Common myeloid progenitor, CD34-positive (primary cell): ENCODE results near the gene CADPS.

Source experiments
- CTCF ChIA-PET: fragments of 350-600 bp; sonication (Branson Sonifier 250); formaldehyde crosslinking; loops from one replicate; lab custom pipeline; 2021; ENCODE audit warnings: antibody characterized with exemption; lab: Charles Lee
- POLR2A ChIA-PET: fragments of 350-600 bp; sonication (Branson Sonifier 250); formaldehyde crosslinking; loops from one replicate; lab custom pipeline; 2021; ENCODE audit warnings: antibody characterized with exemption; lab: Charles Lee
- DNase-seq, 3 donors: peaks; one replicate each; pipeline versions ENCODE4 v3.0.0 to v3.0.0-alpha.2; 2013
- H3K27ac ChIP-seq, 2 experiments: 1 replicate in 1 of 2; 2 replicates in 1 of 2; pipeline ENCODE4 v1.7.0; 2013; ENCODE audit warnings: inconsistent platforms in 2 of 2, low read length in 2 of 2, mild to moderate bottlenecking in 2 of 2, low read depth in 1 of 2, moderate library complexity in 1 of 2; ENCODE audit not compliant: severe bottlenecking in 2 of 2, insufficient read depth in 1 of 2, poor library complexity in 1 of 2
- H3K27me3 ChIP-seq, 5 experiments: replicated peaks in 2 of 5; 1 replicate in 3 of 5; 2 replicates in 2 of 5; pipeline versions ENCODE4 v1.6.1 to v1.7.0; 2013; ENCODE audit warnings: low read length in 4 of 5, mild to moderate bottlenecking in 2 of 5, moderate library complexity in 2 of 5, inconsistent platforms in 1 of 5; ENCODE audit not compliant: insufficient read depth in 5 of 5, control insufficient read depth in 4 of 5
- H3K36me3 ChIP-seq, 4 experiments: 1 replicate in 2 of 4; 2 replicates in 2 of 4; pipeline versions ENCODE4 v1.6.1 to v1.7.0; 2013; ENCODE audit warnings: low read length in 3 of 4, control low read depth in 1 of 4, mild to moderate bottlenecking in 1 of 4; ENCODE audit not compliant: control insufficient read depth in 4 of 4, insufficient read depth in 4 of 4
- H3K4me1 ChIP-seq, 4 experiments: 1 replicate in 3 of 4; 2 replicates in 1 of 4; pipeline versions ENCODE4 v1.6.1 to v1.7.1; 2013; ENCODE audit warnings: low read length in 3 of 4, mild to moderate bottlenecking in 3 of 4, control low read depth in 1 of 4, inconsistent platforms in 1 of 4, moderate library complexity in 1 of 4; ENCODE audit not compliant: control insufficient read depth in 4 of 4, insufficient read depth in 4 of 4; ENCODE audit errors: control extremely low read depth in 1 of 4
- H3K4me3 ChIP-seq, 7 experiments: 1 replicate in 4 of 7; 2 replicates in 3 of 7; pipeline versions ENCODE4 v1.5.1 to v1.7.0; 2013; ENCODE audit warnings: mild to moderate bottlenecking in 7 of 7, low read length in 6 of 7, moderate library complexity in 6 of 7, inconsistent platforms in 2 of 7, low read depth in 2 of 7, control low read depth in 1 of 7; ENCODE audit not compliant: insufficient read depth in 4 of 7, control insufficient read depth in 1 of 7; ENCODE audit errors: extremely low read depth in 1 of 7
- H3K9me3 ChIP-seq, 5 experiments: 1 replicate in 4 of 5; 2 replicates in 1 of 5; pipeline versions ENCODE4 v1.6.1 to v1.7.1; 2013; ENCODE audit warnings: low read length in 4 of 5, mild to moderate bottlenecking in 2 of 5, inconsistent platforms in 1 of 5, low read depth in 1 of 5, moderate library complexity in 1 of 5; ENCODE audit not compliant: control insufficient read depth in 4 of 5, insufficient read depth in 2 of 5; ENCODE audit errors: control extremely low read depth in 1 of 5
- WGBS: methylation state at CpG from one replicate; pipeline ENCODE4 v1.1.5; 2013; ENCODE audit not compliant: insufficient coverage; 5-methylcytosine and 5-hydroxymethylcytosine counted together

Gene CADPS

GRCh38 chr3:62815981-62816380 is 59.2 kb downstream of the CADPS start:
- POLR2A ChIA-PET: no interaction called here
- Histone ChIP-seq H3K9me3 (peaks cover 0 to 2% (median 0%) of the 10 kb centered on the region in 5 experiments), H3K4me1 (peaks cover 0 to 12% (median 5%) of the 10 kb centered on the region in 4 experiments), H3K4me3 (no peak overlapping the region), H3K27me3 (no peaks in the 10 kb centered on the region), H3K36me3 (no peaks in the 10 kb centered on the region), H3K27ac (no peak overlapping the region)
- CTCF ChIA-PET: no interaction called here
- DNase-seq: no peak

GRCh38 chr3:62812631-62813030 is 62.6 kb downstream of the CADPS start:
- H3K4me3 ChIP-seq: no peak overlapping the region
- DNase-seq: no peak
- CTCF ChIA-PET: no interaction called here
- no peaks in the 10 kb centered on the region for H3K36me3 ChIP-seq
- POLR2A ChIA-PET: no interaction called here
- H3K27ac ChIP-seq: no peak overlapping the region
- no peaks in the 10 kb centered on the region for H3K27me3 ChIP-seq
- H3K9me3 ChIP-seq: peaks cover 0 to 2% (median 0%) of the 10 kb centered on the region in 5 experiments
- peaks cover 0 to 5% (median 0%) of the 10 kb centered on the region in 4 experiments for H3K4me1 ChIP-seq
- WGBS: 100% methylated on average over 2 of the region's 3 CpGs

- no peak overlapping the region for H3K27ac ChIP-seq
- H3K9me3 ChIP-seq: no peaks in the 10 kb centered on the region
- POLR2A ChIA-PET: no interaction called here
- no peaks in the 10 kb centered on the region for H3K36me3 ChIP-seq
- H3K4me1 ChIP-seq: no peaks in the 10 kb centered on the region
- CTCF ChIA-PET: interaction anchor here (1.2 kb wide), 1 partner anchor 11 kb away, joined by 3 read pairs; no protein-coding TSS in a partner anchor
- no peak for DNase-seq
- H3K27me3 ChIP-seq: no peaks in the 10 kb centered on the region
- H3K4me3 ChIP-seq: no peak overlapping the region
Measured at GRCh38 chr3:62811119-62811518, 64.1 kb downstream of the CADPS start.

- Histone ChIP-seq H3K27me3 (no peaks in the 10 kb centered on the region), H3K36me3 (no peaks in the 10 kb centered on the region), H3K4me3 (no peak overlapping the region), H3K27ac (no peak overlapping the region), H3K9me3 (no peaks in the 10 kb centered on the region), H3K4me1 (no peaks in the 10 kb centered on the region)
- ChIA-PET CTCF (no interaction called here), POLR2A (no interaction called here)
- DNase-seq: no peak
- no CpG with 5 or more reads among the region's 1 CpG for WGBS
Measured at GRCh38 chr3:62809369-62809768, 65.8 kb downstream of the CADPS start.

GRCh38 chr3:62805580-62806277 is 69.5 kb downstream of the CADPS start:
- whole genome bisulfite sequencing: 92% methylated on average over 2 of the region's 2 CpGs
- Histone ChIP-seq H3K9me3 (no peaks in the 10 kb centered on the region), H3K36me3 (no peaks in the 10 kb centered on the region), H3K27ac (no peak overlapping the region), H3K4me3 (no peak overlapping the region), H3K4me1 (no peaks in the 10 kb centered on the region), H3K27me3 (no peaks in the 10 kb centered on the region)
- DNase-seq: no peak
- CTCF ChIA-PET: no interaction called here
- POLR2A ChIA-PET: no interaction called here

- no peak overlapping the region for H3K27ac ChIP-seq
- H3K27me3 ChIP-seq: no peaks in the 10 kb centered on the region
- WGBS: 94% methylated on average over 2 of the region's 5 CpGs
- ChIA-PET POLR2A (no interaction called here), CTCF (no interaction called here)
- H3K9me3 ChIP-seq: no peaks in the 10 kb centered on the region
- H3K4me1 ChIP-seq: no peaks in the 10 kb centered on the region
- DNase-seq: no peak
- H3K36me3 ChIP-seq: no peaks in the 10 kb centered on the region
- H3K4me3 ChIP-seq: no peak overlapping the region
Measured at GRCh38 chr3:62805106-62805505, 70.1 kb downstream of the CADPS start.

- POLR2A ChIA-PET: no interaction called here
- WGBS: no CpG with 5 or more reads among the region's 2 CpGs
- no peak for DNase-seq
Measured at GRCh38 chr3:62803276-62803675, 71.9 kb downstream of the CADPS start.

More at GRCh38 chr3:62803276-62803675, 71.9 kb downstream of the CADPS start:
- H3K36me3 ChIP-seq: no peaks in the 10 kb centered on the region
- no peaks in the 10 kb centered on the region for H3K9me3 ChIP-seq
- no peak overlapping the region for H3K27ac ChIP-seq
- CTCF ChIA-PET: no interaction called here
- no peak overlapping the region for H3K4me3 ChIP-seq
- H3K4me1 ChIP-seq: peaks cover 0 to 1% (median 0%) of the 10 kb centered on the region in 4 experiments
- H3K27me3 ChIP-seq: no peaks in the 10 kb centered on the region
